Activated CD4-positive, alpha-beta T cell treated with anti-CD3 and anti-CD28 coated beads, Interleukin-10, Interleukin-2, amounts not matched to agents 100 ng/mL and 50 ng/mL, durations not matched to agents 16 hours and 8 hours (primary cell): Measurements from ENCODE around the gene HNRNPDL.

ENCODE experiments used
- DNase-seq: peaks from one replicate; pipeline ENCODE4 v3.0.0-alpha.2; 2020

Gene HNRNPDL

GRCh38 chr4:82381661-82382296 lies 48.5 kb downstream of the HNRNPDL start:
- DNase-seq = no peak

- DNase-seq = no peak
Observed at GRCh38 chr4:82381235-82381634, 49.0 kb downstream of the HNRNPDL start.

DNA sequence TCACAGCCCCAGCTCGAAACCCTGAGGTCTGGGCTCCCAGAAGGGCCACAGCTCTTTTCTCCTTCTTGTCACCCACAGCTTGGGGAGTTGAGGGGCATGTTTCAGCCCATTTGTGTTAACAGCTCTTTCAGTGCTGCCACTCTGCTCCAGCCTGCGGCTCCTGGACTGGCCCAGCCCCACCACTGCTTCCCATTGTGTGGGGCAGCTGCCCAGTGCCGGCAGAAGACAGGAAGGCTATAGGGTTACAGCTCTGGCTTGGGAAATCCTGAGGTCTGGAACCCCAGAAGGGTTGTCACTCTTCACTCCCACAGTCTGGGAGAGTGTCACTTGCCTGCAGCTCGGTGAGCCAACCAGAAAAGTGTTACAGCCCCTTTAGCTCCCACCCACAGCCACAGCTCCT lies 49.4 kb downstream of the HNRNPDL start:
- no peak for DNase-seq

DNA sequence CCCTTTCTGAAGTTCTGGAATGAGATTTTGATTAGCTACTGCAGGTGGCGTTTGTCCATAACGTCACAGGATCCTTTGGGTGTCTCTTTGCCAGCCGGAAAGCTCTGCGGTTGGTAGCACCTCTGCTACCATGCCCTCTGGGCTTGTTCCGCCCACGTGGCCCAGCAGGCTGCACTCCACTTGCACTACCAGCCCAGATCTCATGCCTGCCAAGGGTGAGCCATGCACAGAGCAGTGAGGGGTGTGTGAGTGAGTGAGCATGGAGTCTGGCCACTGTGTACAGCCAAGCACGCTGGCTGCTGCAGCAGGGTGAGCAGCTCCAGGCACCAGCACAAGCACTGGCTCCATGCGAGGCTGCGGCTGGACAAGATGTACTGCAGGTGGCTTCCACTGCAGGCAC lies 49.9 kb downstream of the HNRNPDL start:
- no peak for DNase-seq

- no peak for DNase-seq
Observed at GRCh38 chr4:82376109-82376508, 54.2 kb downstream of the HNRNPDL start.

DNA sequence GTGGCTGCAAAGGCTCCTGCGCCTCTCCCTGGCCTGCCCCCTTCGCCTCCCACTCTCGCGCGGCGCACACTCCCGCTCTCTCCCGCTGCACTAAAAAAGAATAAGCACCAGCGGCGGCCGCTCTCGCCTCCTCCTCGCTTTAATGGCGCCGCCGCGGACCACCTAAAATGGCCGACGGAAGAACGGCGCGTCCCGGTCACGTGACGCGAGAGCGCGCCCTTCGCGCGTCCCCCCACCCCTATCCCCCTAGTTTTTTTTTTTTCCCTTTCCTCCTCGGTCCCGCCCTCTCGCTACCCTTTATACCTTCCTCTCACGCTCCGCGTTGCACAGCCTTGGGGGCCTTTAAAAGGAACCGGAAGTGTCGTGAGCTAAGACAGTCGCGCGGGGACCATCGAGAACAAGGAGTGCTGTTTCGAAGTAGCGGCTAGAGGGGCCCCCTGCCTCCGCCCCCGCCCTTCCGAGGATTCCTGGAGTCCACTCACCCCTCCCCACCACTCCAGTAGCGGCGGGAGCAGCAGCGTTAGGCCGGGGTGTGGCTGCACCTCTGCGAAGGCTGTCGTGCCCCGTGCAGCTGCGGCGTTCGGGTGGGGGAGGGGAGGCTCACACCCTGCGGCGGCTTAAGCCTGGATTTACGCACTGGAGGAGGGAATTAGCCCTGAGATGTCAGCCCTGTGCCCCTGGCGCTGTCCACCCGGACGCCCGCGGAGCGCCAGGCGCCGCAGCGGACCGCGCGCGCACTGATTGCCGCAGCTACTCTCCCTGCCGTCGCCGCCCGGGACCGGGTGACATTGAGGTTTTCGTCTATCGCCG lies 56.2 kb downstream of the HNRNPDL start, which contains the start of gene HNRNPD:
TSS of gene HNRNPD (minus strand) at position 176 of the 810 bp plus-strand sequence. CDS start 313 bp downstream, outside the sequence.
- DNase-seq = peak; percentile 98

GRCh38 chr4:82373486-82373815 lies 56.8 kb downstream of the HNRNPDL start:
- peak; percentile 50 for DNase-seq
